ENCODE measurements around the gene CPD. TPM values are rescaled to one million over a fixed set of nuclear protein-coding genes. Genes with fewer than 3 reads are reported as not detected.
A peak's percentile ranks its signal among the peaks of the same experiment; 100 is the strongest.

Gene CPD
- total RNA-seq, 1 donor from 2014 or later, result 124 TPM

GRCh38 chr17:30377574-30378240 is 1.0 kb upstream of the CPD start:
- H3K4me3 ChIP-seq (ENCODE audit: low read depth, low read length), result peak overlapping the region; percentile 89
- DNase-seq (ENCODE audit: low read depth), result no peak
- TF ChIP-seq, protein P1, sequence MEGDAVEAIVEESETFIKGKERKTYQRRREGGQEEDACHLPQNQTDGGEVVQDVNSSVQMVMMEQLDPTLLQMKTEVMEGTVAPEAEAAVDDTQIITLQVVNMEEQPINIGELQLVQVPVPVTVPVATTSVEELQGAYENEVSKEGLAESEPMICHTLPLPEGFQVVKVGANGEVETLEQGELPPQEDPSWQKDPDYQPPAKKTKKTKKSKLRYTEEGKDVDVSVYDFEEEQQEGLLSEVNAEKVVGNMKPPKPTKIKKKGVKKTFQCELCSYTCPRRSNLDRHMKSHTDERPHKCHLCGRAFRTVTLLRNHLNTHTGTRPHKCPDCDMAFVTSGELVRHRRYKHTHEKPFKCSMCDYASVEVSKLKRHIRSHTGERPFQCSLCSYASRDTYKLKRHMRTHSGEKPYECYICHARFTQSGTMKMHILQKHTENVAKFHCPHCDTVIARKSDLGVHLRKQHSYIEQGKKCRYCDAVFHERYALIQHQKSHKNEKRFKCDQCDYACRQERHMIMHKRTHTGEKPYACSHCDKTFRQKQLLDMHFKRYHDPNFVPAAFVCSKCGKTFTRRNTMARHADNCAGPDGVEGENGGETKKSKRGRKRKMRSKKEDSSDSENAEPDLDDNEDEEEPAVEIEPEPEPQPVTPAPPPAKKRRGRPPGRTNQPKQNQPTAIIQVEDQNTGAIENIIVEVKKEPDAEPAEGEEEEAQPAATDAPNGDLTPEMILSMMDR (conservative IDR thresholded peaks at IDR 0.05; ENCODE audit: low read depth, low read length), result no peak

DNA sequence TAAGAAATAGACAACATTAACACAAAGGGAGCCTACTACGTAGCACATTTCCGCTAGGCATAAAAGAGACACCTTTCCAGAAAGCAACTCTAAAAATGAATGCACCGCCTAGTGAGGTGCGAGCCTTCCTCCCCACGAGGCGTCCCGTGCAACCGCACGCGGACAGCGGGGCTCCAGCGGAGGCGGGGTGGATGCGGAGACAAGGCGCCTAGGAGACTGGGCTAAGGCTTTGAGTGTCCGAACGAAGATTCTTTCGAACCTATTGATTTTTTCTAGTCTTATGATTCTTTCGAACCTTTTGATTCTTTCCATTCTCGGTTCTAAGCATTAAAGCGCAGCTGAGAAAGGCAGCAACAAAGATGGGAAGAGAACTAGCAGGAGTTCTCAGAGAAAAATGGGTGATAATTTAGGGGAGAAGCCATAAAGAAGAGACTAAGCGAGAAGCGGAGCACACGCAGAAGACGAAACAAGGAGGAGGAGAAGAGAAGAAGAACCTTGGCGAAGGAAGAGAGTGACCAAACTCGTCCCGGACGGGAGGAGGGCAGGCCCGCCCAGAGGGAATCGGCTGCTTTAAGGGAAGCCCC is 394 bp upstream of the CPD start:
- no peak for DNase-seq (ENCODE audit: low read depth)
- TF ChIP-seq, protein P1 (conservative IDR thresholded peaks at IDR 0.05; ENCODE audit: low read depth, low read length), result no peak
- peak overlapping the region; percentile 89 for H3K4me3 ChIP-seq (ENCODE audit: low read depth, low read length)

DNA sequence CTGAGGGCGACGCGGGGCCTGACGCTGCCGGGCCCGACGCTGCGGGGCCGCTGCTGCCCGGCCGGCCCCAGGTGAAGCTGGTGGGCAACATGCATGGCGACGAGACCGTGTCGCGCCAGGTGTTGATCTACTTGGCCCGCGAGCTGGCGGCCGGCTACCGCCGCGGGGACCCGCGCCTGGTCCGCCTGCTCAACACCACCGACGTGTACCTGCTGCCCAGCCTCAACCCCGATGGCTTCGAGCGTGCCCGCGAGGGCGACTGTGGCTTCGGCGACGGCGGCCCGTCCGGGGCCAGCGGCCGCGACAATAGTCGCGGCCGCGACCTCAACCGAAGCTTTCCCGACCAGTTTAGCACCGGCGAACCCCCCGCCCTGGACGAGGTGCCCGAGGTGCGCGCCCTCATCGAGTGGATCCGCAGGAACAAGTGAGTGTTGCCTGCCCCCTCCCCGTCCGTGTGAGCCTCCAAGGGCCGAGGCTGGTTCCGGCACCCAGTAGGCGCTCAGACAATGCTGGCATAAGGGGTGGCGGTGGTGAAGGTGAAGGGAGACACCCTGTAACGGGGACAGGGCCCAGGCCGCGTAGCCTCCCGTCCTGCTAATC is 676 bp downstream of the CPD start:
- DNase-seq (ENCODE audit: low read depth), result no peak
- H3K4me3 ChIP-seq (ENCODE audit: low read depth, low read length), result peak overlapping the region; percentile 89
- TF ChIP-seq, protein P1 (conservative IDR thresholded peaks at IDR 0.05; ENCODE audit: low read depth, low read length), result no peak

DNA sequence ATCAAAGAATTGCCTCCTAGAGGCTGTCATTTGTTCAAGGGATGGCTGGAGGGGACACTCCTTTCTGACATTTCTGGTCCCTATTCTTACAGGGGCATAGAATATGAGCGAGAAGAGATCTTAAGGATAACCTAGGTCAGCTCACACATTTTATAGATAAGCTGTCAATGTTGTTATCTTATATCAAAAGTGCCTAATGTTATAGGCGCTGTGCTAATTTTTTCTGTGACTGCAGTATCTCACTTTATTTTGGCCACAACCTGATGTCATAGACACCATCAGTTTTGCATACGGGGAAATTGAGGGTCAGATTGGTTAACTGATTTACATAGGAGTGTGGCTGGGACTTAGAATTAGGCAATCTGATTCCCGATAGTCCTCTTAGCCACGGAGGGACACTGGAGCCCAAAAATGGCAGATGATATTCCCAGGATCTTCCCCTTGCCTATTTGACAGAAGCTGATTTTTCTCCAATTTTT is 1.2 kb downstream of the CPD start:
- TF ChIP-seq, protein P1 (conservative IDR thresholded peaks at IDR 0.05; ENCODE audit: low read depth, low read length), result no peak
- no peak for DNase-seq (ENCODE audit: low read depth)

DNA sequence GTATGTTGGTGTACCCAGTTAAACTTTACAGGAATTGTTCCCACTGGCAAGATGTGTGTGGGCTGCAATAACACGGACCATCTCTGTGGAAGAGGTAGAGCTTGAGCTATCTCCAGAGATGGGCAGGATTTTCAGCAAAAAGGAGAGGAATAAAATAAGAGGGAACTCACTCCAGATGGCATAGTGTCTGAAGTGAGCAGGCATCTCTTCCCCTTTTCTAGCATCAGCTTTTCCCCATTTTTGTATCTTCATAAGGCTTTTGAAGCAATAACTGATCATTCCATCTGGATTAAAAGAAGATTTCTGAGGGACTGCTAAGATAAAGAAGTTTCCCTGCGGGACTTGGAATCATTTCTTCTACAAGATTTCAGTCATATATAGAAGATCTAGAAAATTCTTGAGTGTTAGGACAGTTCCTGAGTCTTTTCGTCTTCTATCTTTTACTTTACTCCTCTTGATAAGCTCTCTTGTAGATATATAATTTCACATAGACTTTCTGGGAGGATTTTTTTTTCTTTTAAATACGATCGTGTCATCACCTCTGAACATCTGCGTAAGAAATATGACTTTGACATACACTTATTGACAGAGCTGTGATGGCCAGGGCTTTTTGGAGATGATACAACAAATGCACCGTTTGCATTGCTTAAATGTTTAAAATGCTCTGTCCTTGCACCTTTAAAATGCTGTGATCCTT is 2.1 kb downstream of the CPD start:
- TF ChIP-seq, protein P1 (conservative IDR thresholded peaks at IDR 0.05; ENCODE audit: low read depth, low read length), result no peak
- H3K4me3 ChIP-seq (ENCODE audit: low read depth, low read length), result peak overlapping the region; percentile 89
- DNase-seq (ENCODE audit: low read depth), result no peak

More for the DNA sequence above, 1.2 kb downstream of the CPD start:
- peak overlapping the region; percentile 89 for H3K4me3 ChIP-seq (ENCODE audit: low read depth, low read length)

- no peak for DNase-seq (ENCODE audit: low read depth)
- H3K4me3 ChIP-seq (ENCODE audit: low read depth, low read length), result peak overlapping the region; percentile 89
- TF ChIP-seq, protein P1 (conservative IDR thresholded peaks at IDR 0.05; ENCODE audit: low read depth, low read length), result no peak
These were observed 2.6 kb downstream of the CPD start for GRCh38 chr17:30381340-30381659.

All from epithelial cell of proximal tubule (primary cell).